HuH-7 (cell line): Measurements from ENCODE around the gene ATP6V1B1.

ENCODE experiments used
- DNase-seq: peaks from one replicate; pipeline ENCODE4 v3.0.0; 2011; ENCODE audit warnings: low spot score

Gene ATP6V1B1

DNA sequence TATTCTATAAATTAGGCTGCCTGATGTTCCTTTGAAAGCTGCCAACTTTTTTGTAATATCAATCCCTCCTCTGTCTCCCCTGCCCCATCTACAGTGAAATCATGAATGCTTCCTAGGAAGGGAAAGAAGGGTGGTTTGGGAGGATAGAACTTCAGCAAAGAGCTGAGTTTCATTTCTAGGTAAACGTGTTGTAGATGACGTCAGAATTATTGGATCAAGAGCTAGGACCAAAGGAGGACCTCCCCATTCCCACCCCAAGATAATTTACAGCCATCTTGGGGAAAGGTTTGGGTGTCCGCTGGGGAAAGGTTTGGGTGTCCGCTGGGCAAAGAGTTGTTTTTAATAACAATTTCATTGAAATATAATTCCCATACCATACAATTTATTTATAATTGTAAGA lies 31.5 kb downstream of the ATP6V1B1 start:
- DNase-seq: no peak

DNA sequence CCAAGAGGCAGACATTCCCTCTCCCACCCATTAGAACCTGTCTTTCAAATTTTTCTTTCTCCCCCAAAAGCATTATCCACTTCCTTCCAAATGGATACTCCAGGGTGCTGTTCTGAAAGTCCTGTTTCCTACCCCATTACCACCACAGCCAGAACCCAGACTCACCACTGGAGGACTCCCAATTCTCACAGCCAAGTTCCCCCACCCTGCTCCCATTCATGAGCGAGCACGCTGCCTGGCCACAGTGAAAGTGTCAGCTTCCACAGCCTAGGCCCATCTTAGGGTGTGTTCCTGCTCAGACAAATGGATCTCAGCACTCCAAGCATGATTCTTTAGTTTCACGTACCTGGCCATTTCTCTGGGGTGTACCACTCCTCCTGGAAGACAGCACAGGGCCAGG lies 38.9 kb downstream of the ATP6V1B1 start:
- no peak for DNase-seq

DNA sequence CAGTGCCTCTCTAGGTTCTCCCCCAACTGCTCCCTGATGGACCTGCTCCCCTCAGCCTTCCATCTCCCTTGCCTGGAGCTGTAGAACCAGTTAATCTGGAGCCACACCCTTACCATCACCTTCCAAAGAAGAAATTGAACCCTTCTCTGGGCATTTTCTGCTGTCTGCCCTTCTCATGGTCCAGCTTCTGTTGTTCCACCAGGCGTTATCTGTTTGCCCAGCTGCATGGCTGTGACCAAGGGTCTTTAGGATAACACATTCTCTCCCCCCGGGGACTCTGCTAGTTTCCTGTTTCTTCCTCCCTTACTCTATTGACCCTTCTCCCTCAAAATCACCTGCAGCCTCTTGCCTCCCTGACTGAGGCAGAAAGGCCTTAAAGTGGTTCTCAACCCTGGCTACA lies 39.5 kb downstream of the ATP6V1B1 start:
- no peak for DNase-seq

DNA sequence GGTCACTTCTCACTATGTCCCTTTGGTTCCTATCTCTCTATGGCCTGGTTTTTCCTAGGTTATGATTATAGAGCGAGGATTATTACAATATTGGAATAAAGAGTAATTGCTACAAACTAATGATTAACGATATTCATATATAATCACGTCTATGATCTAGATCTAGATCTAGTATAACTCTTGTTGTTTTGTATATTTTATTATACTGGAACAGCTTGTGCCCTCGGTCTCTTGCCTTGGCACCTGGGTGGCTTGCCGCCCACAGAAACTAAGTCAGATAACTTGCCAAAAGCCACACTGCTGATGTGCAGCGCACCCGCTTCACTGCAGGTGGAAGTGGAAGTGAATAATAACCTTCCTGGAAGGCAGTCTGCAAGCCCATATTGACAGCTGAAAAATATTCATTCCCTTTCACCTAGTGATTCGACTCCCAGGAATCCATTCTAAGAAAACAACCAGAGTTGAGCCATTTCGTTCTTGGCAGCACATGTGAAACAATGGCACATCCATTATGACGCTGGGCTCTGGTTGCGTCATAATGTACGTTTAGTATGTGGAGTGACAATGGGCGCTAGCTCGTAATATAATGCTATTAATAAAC lies 42.0 kb downstream of the ATP6V1B1 start:
- no peak for DNase-seq

DNA sequence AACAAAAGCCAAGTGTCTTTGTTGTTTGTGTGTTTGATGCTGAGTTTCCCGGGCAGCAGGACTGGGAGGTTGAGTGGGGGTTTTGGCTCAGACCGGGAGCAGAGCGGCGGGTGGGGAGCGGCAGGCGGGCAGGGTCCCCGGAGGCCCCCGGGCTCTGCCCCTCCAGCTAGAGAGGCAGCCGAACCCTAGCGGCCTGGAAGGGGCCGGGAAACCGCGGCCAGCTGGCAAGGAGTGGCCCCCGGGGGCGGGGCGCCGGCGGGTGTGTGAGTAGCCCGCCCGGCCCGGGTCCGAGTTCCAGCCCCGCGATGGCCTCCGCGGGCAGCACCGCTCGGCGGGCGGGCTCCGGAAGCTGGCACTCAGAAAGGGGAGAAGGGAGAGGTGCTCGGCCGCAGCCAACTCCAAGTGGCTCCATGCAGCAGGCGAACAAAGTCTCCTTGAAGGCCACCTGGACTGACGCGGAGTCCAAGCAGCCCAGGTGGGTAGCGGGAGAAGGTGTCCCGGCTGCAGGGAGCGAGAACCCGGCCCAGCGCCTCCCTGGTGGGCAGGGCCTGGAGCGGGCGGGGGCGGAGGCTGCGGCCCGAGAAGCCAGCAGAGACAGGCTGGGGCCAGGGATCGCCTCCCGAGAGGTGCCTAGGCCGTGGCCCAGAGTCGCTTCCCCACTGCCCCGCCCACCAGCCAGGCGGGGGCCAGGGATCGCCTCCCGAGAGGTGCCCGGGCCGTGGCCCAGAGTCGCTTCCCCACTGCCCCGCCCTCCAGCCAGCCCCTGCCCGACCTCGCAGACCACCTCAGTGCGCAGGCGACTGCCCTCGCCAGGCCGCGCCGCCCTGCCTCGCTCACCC lies 42.9 kb downstream of the ATP6V1B1 start, which contains the start of gene ANKRD53:
ANKRD53 (plus strand) TSS at position 290 of the 839 bp plus-strand sequence; CDS start at position 306, 16 bp downstream.
- DNase-seq: peak; percentile 67

DNA sequence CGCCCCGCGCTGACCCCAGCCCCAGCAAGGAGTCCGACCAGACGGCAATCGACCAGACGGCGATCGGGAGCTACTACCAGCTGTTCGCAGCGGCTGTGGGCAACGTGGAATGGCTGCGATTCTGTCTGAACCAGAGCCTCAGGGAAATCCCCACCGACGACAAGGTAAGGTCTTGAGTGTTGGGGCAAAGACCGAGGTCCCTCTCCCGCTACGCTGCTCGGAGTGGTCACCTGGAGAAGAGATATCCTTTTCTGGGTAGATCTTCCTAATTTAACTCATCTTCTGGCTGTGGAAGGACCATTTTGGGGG lies 43.4 kb downstream of the ATP6V1B1 start:
- DNase-seq: no peak

DNA sequence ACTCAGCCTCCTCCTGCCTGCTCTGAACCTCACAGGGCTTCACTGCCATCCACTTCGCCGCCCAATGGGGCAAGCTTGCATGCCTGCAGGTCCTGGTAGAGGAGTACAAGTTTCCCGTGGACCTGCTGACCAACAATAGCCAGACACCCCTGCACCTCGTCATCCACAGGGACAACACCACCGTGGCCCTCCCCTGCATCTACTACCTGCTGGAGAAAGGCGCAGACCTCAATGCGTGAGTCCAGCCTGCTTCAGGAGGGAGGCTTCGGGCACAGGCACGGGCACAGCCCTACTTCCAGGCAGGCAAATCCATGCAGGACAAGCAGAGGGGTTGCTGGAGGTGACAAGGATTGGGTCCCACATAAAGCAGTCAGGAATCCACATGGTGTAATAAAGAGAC lies 43.9 kb downstream of the ATP6V1B1 start:
- no peak for DNase-seq

DNA sequence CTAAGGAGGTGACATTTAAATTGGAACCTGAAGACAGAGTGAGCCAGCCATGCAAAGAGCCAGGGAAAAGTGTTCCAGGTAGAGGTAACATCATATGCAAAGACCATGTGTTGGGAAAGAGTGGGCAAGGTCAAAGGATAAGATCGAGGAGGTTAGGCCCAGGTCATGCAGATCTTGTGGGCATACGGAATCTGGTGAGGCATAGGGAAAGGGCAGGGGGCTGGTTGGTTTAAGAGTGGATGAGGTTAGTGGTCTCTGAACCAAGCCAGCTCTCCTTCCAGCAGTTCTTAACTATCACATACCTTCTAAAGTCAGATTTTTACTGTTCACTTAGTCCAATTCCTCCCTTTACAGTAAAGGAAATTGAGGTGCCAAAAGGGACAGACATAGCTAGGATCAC lies 45.7 kb downstream of the ATP6V1B1 start:
- DNase-seq: no peak

DNA sequence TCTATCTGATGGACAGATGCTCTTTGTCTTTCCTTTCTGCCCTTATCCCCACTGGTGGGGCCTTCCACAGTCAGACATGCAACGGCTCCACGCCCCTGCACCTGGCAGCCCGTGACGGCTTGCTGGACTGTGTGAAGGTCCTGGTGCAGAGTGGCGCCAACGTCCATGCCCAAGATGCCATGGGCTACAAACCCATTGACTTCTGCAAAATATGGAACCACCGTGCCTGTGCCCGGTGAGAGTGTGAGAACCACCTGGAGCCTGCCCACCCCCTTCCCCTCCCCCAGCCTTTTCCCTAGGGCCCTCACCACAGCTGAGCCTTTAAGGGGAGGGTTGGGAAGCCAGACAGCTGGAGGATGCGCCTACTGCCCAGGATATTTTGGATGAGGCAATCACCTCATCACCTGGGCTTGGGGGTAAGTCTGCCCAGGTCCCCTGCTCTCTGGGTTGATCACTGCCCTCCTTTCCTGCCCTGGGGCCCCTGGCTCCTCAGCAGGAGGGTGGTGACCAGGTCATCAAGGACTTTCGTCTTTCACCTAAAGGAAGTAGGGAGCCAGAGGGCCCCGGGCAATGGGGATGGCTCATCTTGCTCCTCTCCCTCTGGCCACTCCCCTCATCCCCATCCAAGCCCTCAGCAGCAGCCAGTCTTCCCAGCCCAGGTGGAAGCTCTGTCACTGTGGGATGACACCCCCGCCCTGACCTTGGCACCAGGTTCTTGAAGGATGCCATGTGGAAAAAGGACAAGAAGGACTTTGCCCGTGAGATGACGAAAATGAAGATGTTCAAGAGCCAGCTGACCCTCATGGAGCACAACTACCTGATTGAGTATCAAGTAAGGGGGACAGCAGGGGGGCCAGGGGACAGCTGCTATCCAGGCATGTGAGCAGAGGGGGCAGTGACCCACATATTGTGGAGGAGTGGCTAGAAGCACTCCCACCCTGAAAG lies 46.4 kb downstream of the ATP6V1B1 start:
- DNase-seq: no peak

DNA sequence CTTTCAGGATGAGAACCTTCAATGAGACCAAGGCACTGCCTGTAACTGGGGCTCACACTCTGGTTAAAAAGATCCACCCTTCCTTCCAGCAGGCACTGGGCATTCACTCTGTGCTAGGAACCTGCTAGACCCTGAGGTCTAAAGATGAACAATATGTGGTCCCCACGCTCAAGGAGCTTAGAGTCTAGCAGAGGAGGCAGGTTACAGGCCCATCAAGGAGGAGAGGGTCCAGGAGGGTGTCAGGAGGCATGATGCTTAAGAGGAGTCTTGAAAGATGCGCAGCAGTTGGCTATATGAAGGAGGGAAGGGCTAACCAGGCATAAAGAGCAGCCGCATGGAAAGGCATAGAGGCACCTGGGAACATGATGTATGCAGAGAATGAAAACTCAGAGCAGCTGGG lies 47.3 kb downstream of the ATP6V1B1 start:
- no peak for DNase-seq

DNA sequence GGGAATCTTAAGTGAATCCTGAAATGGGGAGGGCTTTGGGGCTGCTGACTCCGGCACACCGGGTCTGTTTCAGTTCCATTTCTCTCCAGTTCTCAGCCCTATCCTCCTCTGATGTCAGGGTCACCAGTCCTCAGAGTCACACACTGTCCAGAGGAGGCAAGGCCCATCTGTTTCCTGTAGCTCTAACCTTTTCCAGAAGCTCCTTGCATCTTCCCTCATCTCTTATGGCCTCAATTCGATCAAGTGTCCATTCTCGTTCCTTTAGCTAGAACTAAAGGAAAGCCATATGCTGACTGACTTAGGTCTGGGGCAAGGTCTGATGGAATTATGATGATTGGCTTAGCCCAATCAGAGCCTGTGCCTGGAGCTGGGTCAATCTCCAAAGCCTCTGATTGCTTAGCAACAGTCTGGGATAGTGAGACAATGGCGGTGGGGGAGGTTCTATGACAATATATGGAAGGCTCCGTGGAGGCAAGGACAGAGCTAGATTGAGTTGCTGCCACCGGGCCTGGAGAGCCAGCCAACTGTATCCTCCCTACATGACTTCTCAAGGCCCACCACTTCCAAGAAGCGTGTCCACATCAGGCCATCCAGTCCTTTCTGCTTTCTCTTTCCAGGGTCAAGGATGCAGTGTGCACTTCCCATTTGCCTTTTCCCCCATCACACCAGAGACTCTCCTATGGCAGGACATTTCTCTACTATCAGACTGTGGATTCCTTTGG lies 48.0 kb downstream of the ATP6V1B1 start:
- DNase-seq: no peak

DNA sequence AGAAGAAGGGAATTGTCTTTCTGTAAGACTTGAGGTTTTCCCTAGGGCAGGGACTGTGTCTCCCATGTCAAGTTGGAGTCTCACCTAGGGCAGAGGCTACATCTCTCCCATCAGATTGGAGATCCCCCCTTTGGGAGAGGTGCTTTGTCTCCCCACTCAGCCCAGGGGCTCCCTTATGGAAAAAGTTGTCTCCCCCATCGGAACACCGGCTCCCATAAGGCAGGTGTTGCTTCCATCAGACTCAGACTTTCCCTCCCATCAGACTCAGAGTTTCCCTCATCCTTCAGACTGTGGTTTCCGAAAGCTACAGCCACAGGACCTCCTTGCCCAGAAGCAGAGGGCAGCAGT lies 48.5 kb downstream of the ATP6V1B1 start:
- no peak for DNase-seq

DNA sequence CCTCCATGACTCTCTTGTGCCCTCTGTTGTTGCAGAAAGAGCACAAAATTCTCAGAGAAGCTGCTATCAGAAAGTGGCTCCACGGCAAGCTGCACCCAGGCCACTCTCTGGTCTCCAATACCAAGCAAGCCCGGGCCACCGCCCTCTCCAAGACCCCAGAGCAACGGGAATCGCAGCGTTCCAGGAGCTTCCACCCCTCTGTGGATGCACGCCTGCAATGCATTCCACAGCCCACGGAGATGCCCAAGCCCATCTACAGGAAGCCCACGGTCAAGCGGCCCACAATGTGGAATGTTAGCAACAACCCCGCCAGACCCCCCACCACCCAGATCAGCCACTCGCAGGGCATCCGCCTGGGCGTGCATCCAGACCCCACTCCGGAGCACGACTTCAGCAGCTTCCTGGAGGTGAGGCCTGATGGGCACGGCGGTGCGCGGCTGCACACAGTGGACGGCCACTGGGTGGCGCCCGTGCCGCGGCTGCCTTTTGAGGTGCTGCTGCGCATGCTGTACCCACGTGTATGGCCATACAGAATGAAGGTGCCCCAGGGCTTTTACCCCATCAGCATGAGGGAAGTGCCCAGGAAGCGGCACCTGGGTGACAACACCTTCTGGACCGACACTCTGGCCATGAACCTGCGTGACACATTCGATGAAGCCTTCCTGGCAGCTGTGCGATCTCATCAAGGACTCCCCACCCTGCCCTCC lies 49.0 kb downstream of the ATP6V1B1 start:
- DNase-seq: peak; percentile 82

DNA sequence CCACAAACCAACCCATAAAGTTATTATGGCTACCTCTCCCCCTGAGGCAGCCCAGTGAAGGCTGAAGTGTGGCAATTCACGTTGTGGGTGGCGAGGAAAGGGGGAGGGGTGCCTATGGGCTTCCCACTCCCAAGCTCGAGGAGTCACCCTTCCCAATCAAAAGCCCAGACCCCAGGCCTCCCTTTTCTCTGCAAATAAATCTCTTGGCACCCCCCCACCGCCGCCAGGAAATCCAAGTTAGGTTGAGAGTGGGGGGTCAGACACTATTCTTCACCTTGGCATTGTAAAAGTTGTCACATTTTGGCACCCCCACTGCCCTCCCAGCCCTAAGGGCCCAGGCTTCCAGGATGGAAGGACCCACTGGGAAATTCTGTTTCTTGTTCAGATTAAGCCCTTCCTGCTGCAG lies 49.6 kb downstream of the ATP6V1B1 start:
- no peak for DNase-seq

DNA sequence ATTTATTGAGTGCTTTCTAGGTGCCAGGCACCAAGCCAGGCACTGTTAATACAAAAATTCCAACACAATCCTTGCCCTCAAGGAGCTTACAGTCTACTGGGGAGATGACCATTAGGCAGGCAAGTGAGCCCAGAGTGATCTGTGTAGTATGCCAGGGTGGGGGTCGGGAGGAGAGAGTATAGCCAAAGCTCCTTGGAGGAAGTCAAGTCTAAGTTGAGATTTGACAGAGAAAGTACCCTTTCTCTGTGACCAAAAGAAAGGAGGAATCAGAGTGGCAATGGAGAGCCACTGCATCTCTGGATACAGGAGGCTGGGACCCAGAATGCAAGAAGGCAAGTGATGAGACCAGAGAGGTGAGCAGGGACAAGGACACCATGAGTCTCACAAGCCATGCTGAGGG lies 50.3 kb downstream of the ATP6V1B1 start:
- no peak for DNase-seq

DNA sequence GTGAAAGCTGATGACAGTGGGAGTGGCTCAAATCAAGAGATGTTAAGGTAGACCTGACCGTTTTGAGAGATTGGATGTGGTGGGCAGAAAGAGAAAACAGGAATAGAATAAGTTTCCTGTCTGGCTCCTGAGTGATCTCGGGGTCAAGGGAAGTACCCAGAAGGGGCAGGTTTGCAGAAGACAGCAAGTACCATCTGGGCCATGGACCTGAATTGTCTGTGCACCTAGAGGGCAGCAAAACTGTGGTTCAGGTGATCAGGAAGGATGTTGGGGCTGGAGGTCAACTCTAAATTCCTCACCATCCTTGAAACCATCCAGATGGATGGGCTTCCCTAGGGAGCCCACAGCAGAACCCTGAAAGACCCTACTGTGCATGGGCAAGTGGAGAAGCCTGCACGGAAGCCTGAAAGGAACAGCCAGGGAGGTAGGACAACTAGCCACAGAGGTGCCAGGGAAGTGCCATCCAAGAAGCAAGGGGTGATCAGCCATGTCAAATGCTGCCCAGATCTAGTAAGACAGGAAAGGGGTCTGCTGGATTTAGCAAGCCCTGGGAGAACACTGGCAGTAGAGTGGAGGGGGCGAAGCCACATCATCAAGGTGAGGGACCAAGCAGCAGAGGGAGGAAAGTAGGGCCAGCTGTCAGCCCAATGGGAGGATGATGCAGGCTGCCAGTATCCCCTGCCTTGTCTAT lies 50.9 kb downstream of the ATP6V1B1 start:
- DNase-seq: no peak

DNA sequence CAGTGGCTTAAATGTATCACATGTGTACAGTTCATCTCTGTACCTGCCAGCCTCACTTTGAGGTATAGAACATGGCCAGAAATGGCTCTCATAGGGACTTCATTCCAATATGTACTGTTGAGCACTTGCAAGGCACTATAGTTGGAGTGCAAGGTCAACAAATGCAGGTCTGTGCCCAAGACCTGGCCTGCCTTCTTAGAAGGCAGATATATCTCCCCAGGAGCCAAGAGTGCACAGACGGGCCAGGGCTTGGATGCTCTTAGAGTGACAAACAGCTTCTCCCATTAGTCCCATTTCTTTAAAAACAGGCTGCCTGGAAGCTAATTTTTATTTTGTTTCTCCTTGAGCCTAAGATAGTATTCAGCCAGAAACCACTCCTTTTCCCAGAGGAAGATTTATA lies 51.7 kb downstream of the ATP6V1B1 start:
- DNase-seq: no peak

DNA sequence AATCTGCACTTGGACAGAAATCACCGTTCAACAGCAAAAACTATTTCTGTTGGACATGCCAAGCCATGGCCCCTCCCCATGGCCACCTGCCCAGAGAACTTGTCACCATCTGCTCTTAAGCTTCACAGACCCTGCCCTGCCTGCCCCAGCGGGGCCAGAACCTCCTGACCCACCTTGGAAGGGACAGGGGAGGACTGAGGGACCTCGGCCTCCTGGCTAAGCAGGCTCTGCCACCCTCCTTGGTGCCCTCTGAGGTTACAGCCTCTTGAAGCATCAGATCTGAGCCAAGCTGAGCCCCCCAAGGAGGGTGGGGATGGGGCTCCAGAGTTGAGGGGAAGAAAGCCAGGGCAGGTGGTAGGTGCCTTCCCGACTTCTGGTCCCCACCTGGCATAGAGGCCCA lies 52.5 kb downstream of the ATP6V1B1 start:
- DNase-seq: no peak

DNA sequence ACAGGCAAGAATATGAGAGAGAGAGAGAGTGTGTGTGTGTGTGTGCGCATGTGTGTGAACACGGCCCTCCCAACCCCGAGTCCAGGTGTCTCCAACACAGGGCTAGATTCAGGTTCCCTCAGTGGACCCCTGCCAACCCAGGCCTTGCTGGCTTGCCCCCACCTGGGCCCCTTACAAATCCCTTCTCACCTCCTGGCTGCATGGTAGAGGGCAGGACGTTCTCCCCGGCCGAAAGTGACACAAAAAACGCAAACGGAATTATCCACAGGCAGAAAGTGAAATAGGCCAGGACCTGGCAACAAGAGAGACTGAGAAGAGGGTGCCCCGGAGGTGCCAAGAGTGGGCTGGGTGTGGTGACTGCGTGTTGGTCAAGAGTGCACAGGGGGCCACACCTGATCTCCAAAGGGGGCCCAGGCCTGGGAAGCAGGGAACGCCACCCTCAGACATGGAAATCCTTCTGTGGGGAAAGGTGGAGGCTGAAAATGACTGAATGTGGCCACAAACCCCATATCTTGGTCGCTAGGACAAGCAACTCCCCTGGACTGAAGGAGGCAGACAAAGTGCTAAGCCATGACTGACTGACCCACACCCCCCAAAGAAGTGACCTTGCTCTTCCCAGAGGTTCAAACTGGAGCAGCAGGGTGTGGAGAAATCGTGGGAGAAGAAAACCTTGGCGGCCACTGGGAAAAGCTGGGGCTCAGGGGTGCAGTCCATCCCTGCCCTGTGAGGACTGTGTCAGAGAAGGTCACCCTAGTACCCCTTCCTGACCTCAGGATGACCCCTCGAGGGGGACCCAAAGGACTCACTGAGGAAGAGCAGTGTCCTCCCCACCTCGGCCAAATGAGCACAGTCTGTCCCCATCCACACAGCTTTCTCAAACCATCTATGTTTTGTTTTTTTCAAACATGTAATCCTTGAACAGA lies 53.3 kb downstream of the ATP6V1B1 start:
- no peak for DNase-seq

DNA sequence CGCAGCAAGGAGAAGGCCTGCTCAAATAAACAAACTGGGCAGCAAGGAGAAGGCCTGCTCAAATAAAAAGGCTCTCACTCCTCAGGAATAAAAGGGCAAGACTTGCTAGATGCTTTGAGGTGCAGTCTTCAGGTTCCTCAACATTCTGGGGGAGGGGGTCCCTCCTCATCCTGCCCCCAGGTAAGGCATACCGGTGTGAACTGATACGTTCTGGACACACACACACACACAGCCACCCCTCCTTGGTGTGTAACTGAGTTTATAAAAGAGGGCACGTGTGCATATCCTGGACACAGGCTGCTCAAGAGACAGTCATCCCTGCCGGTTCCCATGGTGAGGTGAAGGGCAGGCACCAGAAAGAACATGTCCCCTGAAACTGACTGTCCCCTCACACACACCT lies 54.5 kb downstream of the ATP6V1B1 start:
- no peak for DNase-seq
